Skeletal muscle cell (primary cell): ENCODE measurements around the gene DCLRE1C.
A peak's percentile ranks its signal among the peaks of the same experiment; 100 is the strongest.
"Not testable (repeated sequence)": the region's sequence is repeated elsewhere in the genome, so short reads cannot be mapped to it uniquely, and the experiment has no call there.

Source experiments
- DNase-seq: peaks from one replicate; pipeline ENCODE4 v3.0.0-alpha.2; 2010; ENCODE audit warnings: low read depth
- H3K4me3 ChIP-seq: 2 replicates; pipeline ENCODE4 v1.5.1; 2011; ENCODE audit warnings: low read depth, mild to moderate bottlenecking, control low read depth, low read length, moderate library complexity

The DCLRE1C gene

DNA sequence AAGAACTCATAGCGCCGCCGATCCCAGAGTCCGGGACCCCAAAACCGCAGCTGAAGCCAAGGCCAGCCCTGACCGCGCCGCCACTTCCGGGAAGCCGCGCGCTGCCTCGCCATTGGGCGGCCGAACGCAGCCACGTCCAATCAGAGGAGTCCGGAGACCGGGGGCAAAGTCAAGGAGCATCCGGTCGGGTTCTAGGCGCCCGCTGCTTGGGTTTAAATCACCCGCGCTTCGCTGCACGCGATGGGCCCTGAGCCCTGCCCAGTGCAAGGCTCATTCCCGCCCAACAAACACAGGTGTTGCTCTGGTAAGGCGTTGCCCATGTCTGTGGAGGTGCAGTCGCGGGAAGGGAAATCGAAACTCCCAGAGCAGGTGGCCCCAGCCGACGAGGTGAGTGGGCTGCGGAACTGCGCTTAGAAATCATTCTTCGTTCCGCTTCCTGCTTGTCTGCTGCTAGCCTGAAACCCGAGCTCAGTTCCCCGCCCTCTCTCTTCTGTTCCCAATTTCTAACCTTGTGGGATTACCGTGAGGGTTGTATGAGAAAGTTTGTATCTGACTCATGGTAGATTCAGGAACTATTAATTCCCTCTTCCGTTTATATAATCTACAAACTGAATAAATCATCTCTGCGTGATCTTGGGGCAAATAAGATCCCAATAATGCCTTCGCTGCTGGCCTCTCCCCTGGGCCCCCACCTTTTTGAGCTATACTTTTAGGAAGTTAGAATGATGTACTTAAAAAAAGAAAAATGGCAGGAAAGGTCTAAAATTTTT is at the start of gene DCLRE1C:
Gene DCLRE1C (minus strand): TSS at position 96 of the 770 bp plus-strand sequence. CDS start 86 bp downstream, at position 10.
- H3K4me3 ChIP-seq, result peak within 1 kb of the TSS; percentile 84
- DNase-seq, result peak; percentile 70

DNA sequence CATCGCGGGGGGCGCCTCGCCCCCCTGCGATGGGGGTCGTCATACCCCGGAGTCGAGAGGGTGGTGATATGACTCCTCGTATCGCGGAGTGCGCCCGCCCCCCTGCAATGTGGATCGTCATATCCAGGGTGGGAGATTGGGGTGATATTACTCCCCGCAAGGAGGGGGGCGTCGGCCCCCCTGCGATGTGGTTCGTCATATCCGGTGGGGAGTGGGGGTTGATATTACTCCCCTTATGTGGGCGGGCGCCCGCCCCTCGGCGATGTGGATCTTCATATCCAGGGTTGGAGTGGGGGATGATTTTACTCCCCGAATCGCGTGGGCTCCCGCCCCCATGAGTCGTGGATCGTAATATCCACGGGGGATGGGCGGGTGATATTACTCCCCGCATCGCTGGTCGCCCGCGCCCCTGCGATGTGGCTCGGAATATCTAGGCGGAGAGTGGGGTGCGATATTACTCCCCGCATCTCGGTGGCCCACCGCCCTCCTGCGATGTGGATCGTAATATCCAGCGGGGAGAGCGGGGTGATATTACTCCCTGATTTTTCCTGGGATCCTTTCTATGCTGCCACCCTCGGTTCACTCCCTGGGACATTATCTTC is 42.2 kb upstream of the DCLRE1C start:
- no peak for DNase-seq

GRCh38 chr10:14993500-14994455 is 39.9 kb upstream of the DCLRE1C start:
- not testable (repeated sequence) for H3K4me3 ChIP-seq, DNase-seq

More for the DNA sequence above, 42.2 kb upstream of the DCLRE1C start:
- peak overlapping the region; percentile 27 for H3K4me3 ChIP-seq

GRCh38 chr10:14992336-14992735 is 38.4 kb upstream of the DCLRE1C start:
- H3K4me3 ChIP-seq, DNase-seq: not testable (repeated sequence)

DNA sequence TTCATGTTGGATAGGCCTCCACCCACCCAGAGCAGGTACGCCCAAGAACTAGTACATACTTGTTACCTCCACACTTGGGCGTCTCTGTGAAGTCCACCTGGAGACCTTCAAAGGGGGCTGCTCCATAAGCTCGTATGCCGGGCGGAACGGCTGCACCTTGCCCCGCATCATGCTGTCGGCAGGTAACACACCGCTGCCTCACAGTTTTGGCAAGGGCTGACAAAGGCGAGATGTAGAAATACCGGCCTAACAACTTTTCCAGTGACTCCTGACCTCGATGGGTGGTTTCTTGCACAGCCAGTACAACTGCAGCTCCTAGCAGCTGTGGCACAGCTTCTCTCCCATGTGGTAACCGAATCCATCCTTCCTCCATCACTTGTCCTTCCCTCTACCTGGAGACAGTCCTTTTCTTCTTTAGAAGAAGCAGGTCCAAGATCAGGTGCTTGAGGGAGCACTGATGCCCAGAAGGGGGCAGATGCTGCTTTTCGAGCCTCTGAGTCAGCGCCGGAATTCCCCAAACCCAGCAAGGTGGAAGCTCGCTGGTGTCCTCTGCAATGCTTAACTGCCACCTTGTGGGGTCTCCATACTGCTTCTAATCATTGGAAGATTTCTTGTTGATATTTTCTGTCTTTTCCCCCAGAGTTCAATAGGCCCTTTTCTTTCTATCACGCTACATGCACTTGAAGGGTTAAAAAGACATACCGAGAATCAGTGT is 37.3 kb upstream of the DCLRE1C start:
- not testable (repeated sequence) for H3K4me3 ChIP-seq, DNase-seq

DNA sequence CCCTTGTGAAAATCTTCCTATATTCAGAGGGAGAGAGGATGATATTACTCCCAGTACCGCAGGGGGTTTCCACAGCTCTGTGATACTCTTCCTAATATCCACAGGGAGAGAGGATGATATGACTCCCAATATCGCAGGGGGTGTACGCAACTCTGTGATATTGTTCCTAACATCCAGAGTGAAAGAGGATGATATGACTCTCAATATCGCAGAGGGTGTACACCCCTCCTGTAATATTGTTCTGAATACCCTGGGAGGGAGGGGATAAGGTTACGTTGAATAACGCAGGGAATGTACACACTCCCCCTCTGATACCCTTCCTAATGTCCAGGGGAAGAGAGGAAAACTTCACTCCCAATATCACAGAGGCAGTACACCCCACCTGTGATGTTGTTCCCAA is 35.7 kb upstream of the DCLRE1C start:
- not testable (repeated sequence) for DNase-seq, H3K4me3 ChIP-seq

- no peak overlapping the region for H3K4me3 ChIP-seq
- no peak for DNase-seq
Observed at GRCh38 chr10:14982744-14983143, 28.8 kb upstream of the DCLRE1C start.

DNA sequence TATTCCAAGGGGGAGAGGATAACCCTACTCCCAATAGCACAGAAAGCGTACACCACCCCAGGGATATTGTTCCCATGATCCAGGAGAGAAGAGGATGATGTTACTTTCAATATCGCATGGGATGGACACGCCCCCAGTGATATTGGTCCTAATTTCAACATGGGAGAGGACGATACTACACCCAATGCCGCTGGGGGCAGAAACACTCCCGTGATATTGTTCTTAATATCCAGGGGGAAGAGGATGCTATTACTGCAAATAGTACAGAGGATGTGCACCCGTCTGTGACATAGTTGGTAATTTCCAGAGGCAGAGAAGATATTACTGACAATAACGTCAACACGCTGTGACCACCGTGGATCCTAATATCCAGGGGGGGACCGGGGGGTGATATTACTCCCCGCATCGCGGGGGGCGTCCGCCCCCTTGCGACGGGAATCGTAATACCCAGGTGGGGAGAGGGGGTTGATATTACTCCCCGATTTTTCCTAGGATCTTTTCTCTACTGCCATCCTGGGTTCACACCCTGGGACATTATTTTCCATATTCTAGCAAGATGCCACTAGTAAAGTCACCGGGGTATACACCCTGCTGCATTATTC is 21.9 kb upstream of the DCLRE1C start:
- no peak for DNase-seq
- no peak overlapping the region for H3K4me3 ChIP-seq

GRCh38 chr10:14974153-14974998 is 20.5 kb upstream of the DCLRE1C start:
- not testable (repeated sequence) for DNase-seq

GRCh38 chr10:14971867-14972448 is 18.1 kb upstream of the DCLRE1C start:
- no peak overlapping the region for H3K4me3 ChIP-seq
- no peak for DNase-seq

More at GRCh38 chr10:14974153-14974998, 20.5 kb upstream of the DCLRE1C start:
- H3K4me3 ChIP-seq, result not testable (repeated sequence)

GRCh38 chr10:14967897-14968296 is 14.0 kb upstream of the DCLRE1C start:
- DNase-seq, result no peak
- no peak overlapping the region for H3K4me3 ChIP-seq

- peak within 1 kb of the TSS; percentile 65 for H3K4me3 ChIP-seq
- peak; percentile 65 for DNase-seq
Observed at GRCh38 chr10:14959221-14960057, 5.5 kb upstream of the DCLRE1C start, which contains the start of gene MEIG1. TSS of gene MEIG1 (plus strand) at chr10:14959388. CDS start at chr10:14966469, 7,081 bp downstream.

- H3K4me3 ChIP-seq, result peak overlapping the region; percentile 65
- DNase-seq, result no peak
Observed at GRCh38 chr10:14958872-14959220, 5.0 kb upstream of the DCLRE1C start.

DNA sequence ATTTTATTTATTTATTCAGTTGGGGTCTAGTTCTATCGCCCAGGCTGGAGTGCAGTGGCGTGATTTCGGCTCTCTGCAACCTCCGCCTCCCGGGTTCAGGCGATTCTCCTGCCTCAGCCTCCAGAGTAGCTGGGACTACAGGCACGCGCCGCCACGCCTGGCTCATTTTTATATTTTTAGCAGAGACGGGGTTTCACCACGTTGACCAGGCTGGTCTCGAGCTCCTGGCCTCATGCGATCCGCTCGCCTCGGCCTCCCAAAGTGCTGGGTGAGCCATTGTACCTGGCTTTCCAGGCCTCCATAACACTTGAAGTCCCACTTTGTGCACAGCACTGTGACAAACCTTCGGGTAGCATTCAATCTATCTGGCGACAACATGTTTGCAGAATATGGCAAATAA is 1.0 kb upstream of the DCLRE1C start:
- DNase-seq, result no peak
- H3K4me3 ChIP-seq, result no peak overlapping the region

GRCh38 chr10:14953424-14954000 is 384 bp downstream of the DCLRE1C start:
- DNase-seq, result peak; percentile 31
- H3K4me3 ChIP-seq, result peak overlapping the region; percentile 84

- no peak for DNase-seq
- H3K4me3 ChIP-seq, result peak overlapping the region; percentile 84
Observed at GRCh38 chr10:14952851-14953423, 959 bp downstream of the DCLRE1C start.
